HG03457 (cell line): ENCODE measurements around the gene ZBTB34.

Experiments
- ATAC-seq: cut with Tn5 transposase; IDR thresholded peaks from one replicate; pipeline ENCODE4 v1.9.1; 2021; ENCODE audit warnings: moderate number of reproducible peaks; ENCODE audit not compliant: unreplicated experiment

Gene ZBTB34

GRCh38 chr9:126842977-126843799 lies 17.3 kb upstream of the ZBTB34 start:
- no peak for ATAC-seq

- no peak for ATAC-seq
Measured at GRCh38 chr9:126844085-126844484, 16.4 kb upstream of the ZBTB34 start.

- no peak for ATAC-seq
Measured at GRCh38 chr9:126847051-126847450, 13.4 kb upstream of the ZBTB34 start.

GRCh38 chr9:126849591-126850225 lies 10.7 kb upstream of the ZBTB34 start:
- ATAC-seq = no peak

GRCh38 chr9:126851286-126851880 lies 9.1 kb upstream of the ZBTB34 start:
- no peak for ATAC-seq

GRCh38 chr9:126852086-126852688 lies 8.3 kb upstream of the ZBTB34 start:
- no peak for ATAC-seq

- no peak for ATAC-seq
Measured at GRCh38 chr9:126853667-126854066, 6.8 kb upstream of the ZBTB34 start.

GRCh38 chr9:126854734-126855133 lies 5.7 kb upstream of the ZBTB34 start:
- ATAC-seq = no peak

GRCh38 chr9:126856326-126856877 lies 4.0 kb upstream of the ZBTB34 start:
- no peak for ATAC-seq

- ATAC-seq = no peak
Measured at GRCh38 chr9:126857261-126857960, 3.0 kb upstream of the ZBTB34 start.

GRCh38 chr9:126859111-126859510 lies 1.3 kb upstream of the ZBTB34 start:
- ATAC-seq = no peak

GRCh38 chr9:126860757-126861466 lies 473 bp downstream of the ZBTB34 start:
- ATAC-seq = no peak

GRCh38 chr9:126861707-126862103 lies 1.3 kb downstream of the ZBTB34 start:
- ATAC-seq = no peak

- ATAC-seq = no peak
Measured at GRCh38 chr9:126862104-126862761, 1.8 kb downstream of the ZBTB34 start.

- no peak for ATAC-seq
Measured at GRCh38 chr9:126864771-126865170, 4.3 kb downstream of the ZBTB34 start.

- no peak for ATAC-seq
Measured at GRCh38 chr9:126869368-126869767, 8.9 kb downstream of the ZBTB34 start.

- ATAC-seq = no peak
Measured at GRCh38 chr9:126872516-126872915, 12.1 kb downstream of the ZBTB34 start.

GRCh38 chr9:126874546-126875314 lies 14.3 kb downstream of the ZBTB34 start:
- ATAC-seq = no peak
